IPS-18c (cell line): ENCODE data around the gene FAU.

Experiments used
- H3K4me3 ChIP-seq: 2 replicates; pipeline ENCODE4 v1.7.0; 2013; ENCODE audit warnings: low read depth, mild to moderate bottlenecking, low read length, moderate library complexity; ENCODE audit not compliant: insufficient read depth
- H3K9me3 ChIP-seq: one replicate; pipeline ENCODE4 v1.6.1; 2013; ENCODE audit warnings: mild to moderate bottlenecking, low read length, moderate library complexity; ENCODE audit not compliant: control insufficient read depth, insufficient read depth

Gene FAU

GRCh38 chr11:65072631-65072966 lies 49.3 kb downstream of the FAU start:
- Histone ChIP-seq H3K4me3 (no peak overlapping the region), H3K9me3 (no peaks in the 10 kb centered on the region)

DNA sequence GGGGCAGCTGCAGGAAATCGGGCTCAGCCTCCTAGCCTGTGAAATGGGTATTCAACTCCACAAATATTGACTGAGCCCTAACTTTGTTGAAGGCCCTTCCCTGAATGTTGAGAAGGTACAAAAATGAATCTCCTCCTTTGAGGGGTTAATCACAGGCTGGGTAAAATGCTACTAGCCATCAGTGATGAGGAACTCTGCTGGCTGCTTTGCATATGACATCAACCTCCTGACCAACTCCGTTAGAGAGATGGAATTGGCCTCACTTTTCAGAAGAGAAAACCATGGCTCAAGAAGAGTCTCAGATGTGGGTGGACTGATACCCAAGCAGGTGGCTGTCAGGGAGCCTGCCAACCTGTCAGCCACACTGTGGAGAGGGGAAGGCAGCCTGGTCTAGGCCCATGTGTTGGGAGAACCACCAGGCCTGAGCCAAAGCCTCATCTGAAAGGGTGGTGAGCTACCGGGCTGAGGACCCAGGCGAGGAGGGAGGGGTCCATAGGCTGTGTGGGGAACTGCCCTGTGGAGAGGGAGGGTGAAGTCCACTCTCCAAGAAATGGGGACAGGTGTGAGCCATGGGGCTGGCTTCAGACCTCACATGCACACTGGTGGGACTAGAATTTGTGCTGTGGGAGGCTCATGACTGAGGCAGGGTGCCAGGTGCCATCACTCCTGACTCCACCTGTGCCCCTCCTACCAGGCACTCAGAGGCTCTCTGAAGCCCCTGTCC lies 49.9 kb downstream of the FAU start:
- Histone ChIP-seq H3K9me3 (no peaks in the 10 kb centered on the region), H3K4me3 (no peak overlapping the region)
